Left cardiac atrium (tissue), 4 donors: Measurements from ENCODE around the gene MMP1. TPM values are rescaled to one million over a fixed set of nuclear protein-coding genes. Genes with fewer than 3 reads are reported as not detected.

Experiments
- ATAC-seq, 2 donors: fragments of 200-7000 bp; cut with Tn5 transposase; one replicate each; pipeline ENCODE4 v1.9.1; 2020; ENCODE audit warnings: mild to moderate bottlenecking in 2 of 2, moderate library complexity in 2 of 2
- DNase-seq: peaks from one replicate; pipeline ENCODE4 v3.0.0-alpha.2; 2020
- intact Hi-C, 2 donors: fragments of 100-400 bp; cut with DNase I; formaldehyde crosslinking; loops; one replicate each; pipeline versions ENCODE4 v1.14.1 to v1.15.1; 2022 to 2023
- total RNA-seq, 2 donors: library from RNA; stranded (reverse); fragmentation: NEBNext Ultra II Directional; extraction: Animal tissue kit (Norgen Biotek cat#: 25700); gene quantifications; one replicate each; pipeline ENCODE4 v1.2.1, GENCODE V29; 2021
- donor health status: DM: no; HTN: yes; CAD: no.
- donor health status: DM: no; HTN: yes; CAD: no; lungs with severe emphysema.
- donor health status: DM: yes; HTN: yes; CAD: no.
- donor health status: Dilated cardiomyopathy.

MMP1 gene
- total RNA-seq, 2 donors from 2014 or later, result 0.15 to 0.21 TPM

DNA sequence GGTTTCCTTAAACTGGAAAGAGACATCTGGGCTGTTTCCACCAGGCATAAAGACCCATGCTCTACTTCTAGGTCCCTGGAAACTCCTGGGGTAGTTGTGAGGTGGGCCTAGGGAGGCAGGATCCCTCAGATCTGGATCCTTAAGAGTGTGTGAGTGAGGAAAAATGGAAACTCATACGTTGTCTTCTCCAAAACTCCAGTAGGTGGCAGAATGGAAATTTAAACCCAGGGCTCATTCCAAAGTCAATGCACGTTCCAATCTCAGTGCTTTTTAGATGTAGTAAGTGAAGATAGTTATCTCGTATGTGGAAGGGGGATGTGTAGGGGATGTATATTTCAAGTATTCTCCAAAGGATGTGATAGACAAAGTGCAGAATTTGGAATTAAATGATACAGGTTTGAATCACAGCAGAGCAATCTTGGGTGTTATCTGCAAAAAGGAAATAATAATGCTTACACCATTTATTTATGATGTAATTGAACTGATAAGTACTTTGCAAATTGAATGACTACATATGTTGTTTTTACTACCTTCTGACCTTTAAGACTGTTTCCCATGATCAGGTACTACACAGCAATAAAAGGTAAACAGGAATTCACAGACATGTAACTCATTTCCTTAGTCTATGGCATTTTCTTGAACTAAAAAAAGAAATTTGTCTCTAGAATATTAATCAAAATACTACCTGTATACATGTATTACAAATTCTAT lies 13.1 kb upstream of the MMP1 start:
- no peak for ATAC-seq
- DNase-seq, result no peak
- intact Hi-C loops, result no loop called here

DNA sequence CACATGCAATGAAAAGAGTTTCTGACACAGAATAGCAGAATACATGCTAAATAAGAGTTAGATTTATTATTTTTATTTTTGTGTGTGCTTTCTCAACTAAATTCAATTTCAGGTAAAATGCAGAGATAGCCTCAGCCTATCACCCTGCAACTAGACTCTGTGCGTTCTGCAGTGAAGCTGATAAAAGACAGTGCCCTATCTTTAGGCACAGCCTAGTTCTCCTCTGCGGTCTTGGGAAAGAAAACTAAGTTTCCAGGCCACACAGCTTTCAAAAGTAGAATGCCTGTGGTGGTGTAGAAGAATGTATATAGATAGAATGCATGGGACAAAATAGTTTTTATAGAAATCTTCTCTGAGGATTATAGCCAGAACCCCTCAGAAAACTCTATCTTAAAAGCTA lies 12.0 kb upstream of the MMP1 start:
- DNase-seq (no peak), ATAC-seq (no peak)
- intact Hi-C loops, result no loop called here

DNA sequence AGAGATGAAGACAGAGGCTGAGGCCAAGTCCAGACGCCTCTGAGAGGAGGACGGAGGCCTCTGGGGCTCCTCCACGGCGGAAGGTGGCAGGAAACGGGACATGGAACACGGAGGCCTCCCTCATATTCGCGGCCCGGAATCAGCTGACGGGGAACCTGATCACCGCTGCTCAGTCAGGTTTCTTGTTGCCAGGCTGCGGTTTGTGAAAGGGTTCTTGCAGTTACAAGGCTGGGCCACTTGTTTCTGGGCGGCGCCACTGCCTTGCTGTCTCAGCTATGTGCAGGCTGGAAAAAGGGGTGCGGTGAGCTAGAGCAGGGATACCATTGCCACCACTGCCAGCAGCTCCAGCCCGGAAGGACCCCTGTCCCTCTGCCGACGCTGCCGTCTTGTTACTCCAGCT lies 10.0 kb upstream of the MMP1 start:
- ATAC-seq (no peak), DNase-seq (no peak)
- intact Hi-C loops, result no loop called here

DNA sequence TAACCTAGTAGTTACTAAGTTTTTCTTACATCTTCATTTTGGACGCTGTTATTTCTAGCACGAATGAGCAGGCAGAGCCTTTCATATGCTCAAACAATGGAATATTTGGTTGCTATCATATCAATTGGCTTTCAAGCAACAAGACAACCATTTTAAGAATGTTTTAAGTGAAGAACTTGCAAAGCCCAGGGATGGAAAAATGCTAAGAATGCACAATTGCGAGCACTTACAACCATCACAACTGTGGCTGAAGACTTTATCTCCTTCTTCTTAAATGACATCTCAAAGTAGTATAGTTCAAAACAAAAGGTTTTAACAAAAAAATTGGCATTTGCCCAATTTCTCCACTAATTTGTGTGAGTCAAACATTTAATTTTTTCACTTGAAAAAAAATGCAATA lies 8.3 kb upstream of the MMP1 start:
- intact Hi-C loops, result no loop called here
- no peak for DNase-seq
- ATAC-seq, result no peak

DNA sequence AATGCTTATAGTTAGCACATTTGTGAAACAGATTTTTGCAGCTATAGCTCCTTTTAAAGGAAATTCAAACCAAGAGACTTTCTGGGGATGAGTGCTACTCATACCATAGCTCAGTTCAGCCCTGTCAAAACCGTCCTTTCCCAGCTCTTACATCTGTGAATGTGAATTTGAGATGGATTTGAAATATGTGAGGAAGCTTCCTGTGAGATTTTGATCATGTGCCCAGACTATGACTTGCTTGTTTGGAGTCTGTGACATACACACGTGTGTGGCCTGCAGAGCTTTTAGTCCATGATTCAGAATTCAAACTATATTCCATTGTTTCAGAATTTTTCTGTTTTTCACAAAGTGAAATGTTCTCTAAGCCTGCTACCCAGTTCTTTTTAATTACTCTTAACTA lies 4.4 kb upstream of the MMP1 start:
- intact Hi-C loops, result no loop called here
- DNase-seq (no peak), ATAC-seq (no peak)

DNA sequence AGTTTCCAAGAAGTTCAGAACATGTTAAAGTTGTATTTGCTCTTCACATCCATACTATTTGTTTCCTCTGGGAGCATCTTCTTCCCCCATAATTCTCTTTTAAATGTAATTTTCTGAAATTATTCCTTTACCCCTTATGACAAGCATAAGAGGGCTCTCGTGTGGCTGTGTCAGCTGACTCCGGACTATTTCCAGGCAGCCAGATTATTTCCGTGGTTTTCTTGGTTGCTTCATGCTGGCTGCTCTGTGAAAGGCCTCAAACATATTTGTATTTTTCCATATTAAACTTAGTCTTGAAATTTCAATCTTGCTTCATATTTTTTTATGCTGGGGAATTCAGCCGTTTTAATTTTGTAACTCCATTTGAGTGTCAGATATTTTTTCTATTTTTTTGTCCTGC lies 2.8 kb upstream of the MMP1 start:
- intact Hi-C loops, result no loop called here
- ATAC-seq (no peak), DNase-seq (no peak)

DNA sequence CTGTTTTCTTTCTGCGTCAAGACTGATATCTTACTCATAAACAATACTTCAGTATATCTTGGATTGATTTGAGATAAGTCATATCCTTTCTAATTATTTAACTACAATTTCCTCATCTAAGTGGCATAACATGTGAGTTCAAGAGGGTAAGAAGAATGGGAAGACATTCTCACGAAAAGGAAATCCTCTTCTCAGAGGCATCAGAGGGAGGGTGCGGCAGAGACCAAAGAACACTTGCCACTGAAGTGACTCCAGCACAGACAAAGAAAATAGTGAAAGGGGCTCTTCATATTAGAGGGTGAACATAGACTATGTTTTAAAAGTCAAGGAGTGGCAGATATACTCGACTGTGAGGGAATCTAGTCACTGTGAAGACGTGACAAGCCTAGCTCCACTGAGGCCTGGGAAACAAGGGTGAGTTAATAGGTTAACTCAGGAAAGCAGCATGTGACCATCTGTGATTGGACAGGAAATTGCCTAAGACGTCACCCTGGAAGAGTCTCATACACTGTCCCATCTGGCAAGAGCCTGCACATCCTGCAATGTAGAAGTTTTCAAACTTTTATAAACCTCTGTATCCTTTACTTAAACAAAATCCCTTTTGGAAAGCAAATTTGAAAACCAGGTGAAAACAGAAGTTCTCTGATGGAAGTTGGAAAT lies 1.9 kb upstream of the MMP1 start:
- DNase-seq (no peak), ATAC-seq (no peak)
- intact Hi-C loops, result no loop called here

DNA sequence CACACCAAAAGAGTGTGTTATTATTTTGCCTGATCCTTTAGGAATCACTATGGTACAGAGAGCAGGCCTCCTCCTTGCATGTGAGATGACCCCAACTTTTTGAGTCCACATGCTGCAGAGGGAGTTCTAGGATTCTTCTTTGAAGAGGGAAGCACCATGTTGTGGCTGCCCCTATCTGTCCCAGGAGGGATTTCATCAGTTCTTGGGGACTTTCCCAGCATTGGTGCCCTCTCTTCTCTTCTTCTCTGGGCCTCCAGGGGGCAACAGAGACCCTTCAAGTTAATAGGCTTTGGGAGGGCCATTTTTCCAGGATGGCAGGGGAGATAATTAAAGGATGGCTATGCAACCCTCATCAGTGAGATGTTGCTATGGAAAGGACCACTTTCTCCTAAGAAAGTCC lies 3.6 kb downstream of the MMP1 start:
- ATAC-seq, result no peak
- DNase-seq, result no peak
- intact Hi-C loops, result no loop called here

DNA sequence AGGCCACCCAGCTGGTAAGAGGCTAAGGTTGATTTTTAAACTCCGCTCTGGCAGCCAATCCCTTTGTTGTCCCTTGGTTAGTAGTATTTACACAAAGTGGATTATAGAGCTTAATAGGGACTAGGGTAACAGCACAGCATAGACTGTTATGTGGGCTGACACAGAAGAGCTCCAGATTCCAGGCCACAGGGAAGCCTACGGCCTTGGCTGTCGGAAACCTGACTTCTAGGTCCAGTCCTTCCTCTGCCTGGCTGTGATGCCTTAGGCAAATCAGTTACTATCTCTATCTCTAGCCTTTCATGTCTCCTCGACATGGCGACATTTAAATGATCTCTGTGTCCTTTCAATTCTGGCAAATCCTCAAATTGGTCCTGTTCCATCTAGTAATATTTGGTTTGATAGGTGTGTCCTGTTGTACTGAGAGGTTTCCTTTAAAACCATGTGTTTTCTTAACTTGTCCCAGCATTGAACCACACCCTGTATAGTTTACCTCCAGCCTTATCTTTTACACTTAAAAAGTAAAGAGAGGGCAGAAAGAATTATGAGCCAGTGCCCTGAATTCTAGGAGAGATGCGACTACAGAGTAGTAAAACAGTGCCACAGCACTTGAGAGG lies 4.2 kb downstream of the MMP1 start:
- intact Hi-C loops, result no loop called here
- ATAC-seq, result no peak
- DNase-seq, result no peak

DNA sequence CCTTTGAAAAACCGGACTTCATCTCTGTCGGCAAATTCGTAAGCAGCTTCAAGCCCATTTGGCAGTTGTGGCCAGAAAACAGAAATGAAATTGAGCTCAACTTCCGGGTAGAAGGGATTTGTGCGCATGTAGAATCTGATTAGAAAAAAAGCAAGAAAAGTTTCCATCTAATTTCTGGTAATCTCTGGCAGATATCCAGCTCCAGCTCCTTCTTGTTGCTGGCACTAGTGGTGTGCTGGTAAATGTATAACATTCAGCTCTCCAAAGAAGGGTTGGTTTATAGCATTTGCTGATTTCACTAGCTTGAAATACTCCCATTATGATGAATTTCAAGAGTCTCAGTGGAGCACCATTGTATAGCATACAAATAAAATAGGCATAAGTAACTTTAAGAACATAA lies 5.4 kb downstream of the MMP1 start:
- DNase-seq (no peak), ATAC-seq (no peak)
- intact Hi-C loops, result no loop called here

DNA sequence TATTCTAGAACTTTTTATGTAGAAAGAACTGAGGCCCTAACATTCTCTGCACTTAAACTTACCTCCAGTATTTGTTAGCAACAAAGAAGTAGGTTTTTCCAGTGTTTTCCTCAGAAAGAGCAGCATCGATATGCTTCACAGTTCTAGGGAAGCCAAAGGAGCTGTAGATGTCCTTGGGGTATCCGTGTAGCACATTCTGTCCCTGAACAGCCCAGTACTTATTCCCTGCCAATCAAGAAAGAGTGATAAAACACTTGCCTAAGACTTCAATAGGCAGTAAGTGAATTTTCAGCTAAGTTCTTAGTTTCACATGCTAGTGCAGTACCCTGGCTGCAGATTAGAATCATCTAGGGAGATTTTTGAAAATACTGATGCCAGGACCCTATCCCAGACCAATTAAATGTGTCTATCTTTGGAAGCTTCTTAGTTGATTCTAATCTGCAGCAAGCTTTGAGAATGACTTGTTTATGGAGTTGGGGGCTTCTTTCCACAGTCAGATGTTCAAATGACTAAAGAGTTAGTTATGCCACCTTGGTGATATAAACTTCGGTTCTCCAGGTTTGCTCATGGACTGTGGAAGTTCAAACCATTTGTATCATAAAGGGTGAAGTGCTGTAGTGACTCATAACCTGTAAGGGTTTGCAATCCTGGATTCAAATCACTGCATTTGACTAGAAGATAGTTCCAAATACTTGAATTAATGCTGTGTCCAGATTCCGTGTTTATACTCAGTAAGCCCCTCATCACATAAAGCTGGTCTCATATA lies 6.5 kb downstream of the MMP1 start:
- ATAC-seq (no peak), DNase-seq (no peak)
- intact Hi-C loops, result no loop called here

DNA sequence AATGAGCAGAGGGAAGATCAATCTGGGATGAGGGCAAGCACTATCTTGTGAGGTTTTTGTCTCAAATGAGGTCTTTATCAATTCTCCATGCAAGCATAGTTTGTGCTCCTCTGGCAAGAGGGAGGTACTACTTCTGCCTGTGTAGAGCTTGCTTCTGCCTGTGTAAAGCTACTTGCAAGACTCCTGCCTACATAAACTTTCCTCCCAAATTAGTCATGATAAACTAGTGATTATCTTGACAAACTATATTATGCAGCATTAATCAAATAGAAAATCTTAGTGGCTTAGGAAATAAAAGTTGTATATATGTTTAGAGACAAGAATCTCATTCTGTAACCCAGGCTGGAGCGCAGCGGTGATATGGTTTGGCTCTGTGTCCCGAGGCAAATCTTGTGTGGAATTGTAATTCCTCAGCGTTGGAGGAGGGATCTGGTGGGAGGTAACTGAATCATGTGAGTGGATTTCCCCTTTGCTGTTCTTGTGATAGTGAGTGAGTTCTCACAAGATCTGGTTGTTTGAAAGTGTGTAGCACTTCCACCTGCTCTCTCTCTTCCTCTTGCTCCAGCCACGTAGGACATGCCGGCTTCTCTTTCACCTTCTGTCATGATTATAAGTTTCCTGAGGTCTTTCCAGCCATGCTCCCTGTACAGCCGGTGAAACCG lies 9.5 kb downstream of the MMP1 start:
- intact Hi-C loops, result no loop called here
- ATAC-seq (no peak), DNase-seq (no peak)

DNA sequence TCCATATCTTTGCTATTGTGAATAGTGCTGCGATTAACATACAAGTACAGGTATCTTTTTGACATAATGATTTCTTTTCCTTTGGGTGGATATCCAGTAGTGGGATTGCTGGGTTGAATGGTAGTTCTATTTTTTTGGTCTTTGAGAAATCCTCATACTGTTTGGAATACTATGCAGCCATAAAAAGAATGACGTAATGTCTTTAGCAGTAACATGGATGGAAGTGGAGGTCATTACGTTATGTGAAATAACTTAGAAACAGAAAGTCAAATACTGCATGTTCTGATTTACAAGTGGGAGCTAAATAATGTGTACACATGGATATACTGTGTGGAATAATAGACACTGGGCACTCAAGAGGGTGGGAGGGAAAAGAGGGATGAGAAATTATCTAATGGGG lies 13.6 kb downstream of the MMP1 start:
- intact Hi-C loops, result no loop called here
- ATAC-seq (no peak), DNase-seq (no peak)

DNA sequence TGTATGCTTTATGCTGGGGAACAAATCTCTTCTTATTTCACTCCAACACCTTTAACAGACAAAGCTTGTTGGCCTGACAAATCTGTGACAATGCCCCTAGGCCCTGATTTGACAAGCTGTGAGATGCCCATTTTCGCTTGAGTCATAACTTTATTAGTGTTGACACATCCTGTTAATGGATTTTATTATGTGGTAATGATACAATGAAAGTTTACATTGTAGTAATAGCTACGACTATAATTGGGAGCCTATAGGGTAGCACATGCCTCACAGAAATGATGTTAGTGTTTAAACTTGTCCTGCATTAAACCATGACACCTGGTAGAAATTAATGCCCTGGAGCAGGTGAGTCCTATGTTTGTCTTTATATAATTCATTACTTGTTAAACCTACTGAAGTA lies 14.2 kb downstream of the MMP1 start:
- ATAC-seq, result no peak
- intact Hi-C loops, result no loop called here
- no peak for DNase-seq

DNA sequence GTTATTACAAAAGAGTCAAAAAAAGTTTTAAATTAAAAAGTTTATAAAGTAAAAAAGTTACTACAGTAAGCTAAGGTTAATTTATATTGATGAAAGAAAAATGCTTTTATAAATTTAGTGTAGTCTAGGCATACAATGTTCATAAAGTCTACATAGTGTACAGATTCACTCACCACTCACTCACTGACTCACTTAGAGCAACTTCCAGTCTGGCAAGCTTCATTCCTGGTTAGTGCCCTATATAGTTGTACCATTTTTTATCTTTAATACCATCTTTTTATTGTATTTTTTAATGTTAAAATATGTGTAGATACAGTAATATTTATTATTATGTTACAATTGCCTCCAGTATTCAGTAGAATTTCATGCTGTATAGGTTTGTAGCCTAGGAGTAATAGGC lies 14.9 kb downstream of the MMP1 start:
- intact Hi-C loops, result no loop called here

DNA sequence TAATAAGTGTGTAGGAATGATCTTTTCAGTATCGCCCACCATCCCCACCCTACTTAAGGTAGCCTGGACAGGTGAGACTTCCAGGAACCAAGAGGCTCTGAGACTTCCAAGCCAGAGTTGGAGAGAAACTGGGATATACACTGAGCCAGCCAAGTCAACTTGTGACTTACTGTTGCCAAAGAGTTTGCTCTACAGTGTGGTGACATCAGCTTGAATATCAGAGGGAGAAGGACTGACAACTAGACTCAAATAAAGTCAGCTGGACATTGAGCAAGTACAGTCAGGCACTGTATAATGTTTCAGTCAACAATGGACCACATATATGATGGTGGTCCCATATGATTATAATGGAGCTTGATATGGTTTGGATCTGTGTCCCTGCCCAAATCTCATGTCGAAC lies 16.3 kb downstream of the MMP1 start:
- DNase-seq, result no peak

More for the DNA sequence above, 14.9 kb downstream of the MMP1 start:
- ATAC-seq (no peak), DNase-seq (no peak)

DNA sequence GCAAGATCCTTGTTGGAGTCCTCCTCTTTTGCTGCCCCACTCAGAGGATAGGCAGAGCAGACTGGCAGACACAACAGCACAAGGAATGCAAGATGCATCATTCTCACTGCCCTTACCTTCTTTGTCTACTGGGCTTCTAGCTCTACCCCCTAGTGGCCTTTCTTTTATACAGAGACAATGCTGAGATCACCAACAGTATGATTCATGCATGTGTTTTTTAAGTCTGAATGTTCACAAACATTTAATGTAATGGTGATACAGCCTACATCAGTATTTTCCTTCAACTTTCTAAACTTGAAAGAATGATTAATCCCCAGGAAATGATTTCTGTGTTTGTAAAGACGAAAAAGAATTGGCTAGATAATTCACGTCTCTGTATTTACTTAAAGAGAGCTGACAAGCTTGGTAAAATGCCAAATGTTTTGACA lies 17.5 kb downstream of the MMP1 start, which contains the start of gene MMP10:
Gene MMP10, minus strand, starts transcription at position 138 of the 428 bp plus-strand sequence. Its CDS starts 37 bp downstream, at position 101.
- intact Hi-C loops, result no loop called here
- peak in 1 of 2 donors; percentile 26 for ATAC-seq

More for the DNA sequence above, 16.3 kb downstream of the MMP1 start:
- ATAC-seq, result no peak
- intact Hi-C loops, result no loop called here

DNA sequence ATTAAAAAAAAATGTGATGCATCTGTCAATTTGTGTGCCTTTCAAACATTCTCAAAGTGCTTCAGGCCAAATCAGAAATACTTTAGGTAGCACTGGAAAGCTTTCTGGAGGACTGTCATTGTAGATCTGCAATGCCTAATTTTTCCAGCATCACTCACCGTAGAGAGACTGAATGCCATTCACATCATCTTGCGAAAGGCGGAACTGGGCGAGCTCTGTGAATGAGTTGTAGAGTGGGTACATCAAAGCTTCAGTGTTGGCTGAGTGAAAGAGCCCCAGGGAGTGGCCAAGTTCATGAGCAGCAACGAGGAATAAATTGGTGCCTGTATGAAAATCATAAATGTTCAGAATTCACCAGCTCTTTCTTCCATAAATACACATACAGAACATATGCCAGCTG lies 21.5 kb downstream of the MMP1 start:
- DNase-seq (no peak), ATAC-seq (no peak)
- intact Hi-C loops, result no loop called here

More for the DNA sequence above, 17.5 kb downstream of the MMP1 start, which contains the start of gene MMP10:
- DNase-seq, result no peak

DNA sequence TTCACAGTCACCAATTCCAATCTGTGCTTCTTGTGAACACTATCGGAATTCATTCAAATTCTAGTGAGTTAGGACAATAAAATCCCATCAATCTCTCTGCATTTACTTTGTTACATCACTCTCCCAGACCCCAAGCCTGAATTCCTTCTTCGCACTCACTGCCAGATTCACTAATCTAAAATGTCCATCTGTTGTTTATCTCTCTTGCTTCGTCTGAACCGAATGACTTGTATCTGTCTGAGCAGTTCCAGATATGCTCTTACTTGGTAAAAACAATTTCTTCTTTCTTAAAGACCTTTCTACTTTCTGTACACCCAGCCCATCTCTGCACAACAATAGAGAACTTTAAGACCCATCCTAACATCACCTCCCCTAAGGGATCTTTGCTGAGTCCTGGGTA lies 24.6 kb downstream of the MMP1 start:
- no peak for ATAC-seq
- intact Hi-C loops, result no loop called here

More for the DNA sequence above, 24.6 kb downstream of the MMP1 start:
- no peak for DNase-seq
